Kidney (tissue), 14 donors: ENCODE results near the gene CCNJL. TPM values are rescaled to one million over a fixed set of nuclear protein-coding genes. Genes with fewer than 3 reads are reported as not detected.
"Not testable (repeated sequence)": the region's sequence is repeated elsewhere in the genome, so short reads cannot be mapped to it uniquely, and the experiment has no call there.

Experiments used
- DNase-seq, 5 donors: peaks; one replicate each; pipeline ENCODE4 v3.0.0-alpha.2; 2013 to 2020
- FAIRE-seq: peaks from 2 replicates; lab custom pipeline; 2012; peaks lifted over from hg19 to GRCh38; lab: Jason Lieb, UNC
- H3K27ac ChIP-seq, 2 donors: one replicate each; pipeline ENCODE4 v1.7.0; 2013; ENCODE audit warnings: low read depth in 2 of 2, low read length in 2 of 2, inconsistent platforms in 1 of 2
- H3K27me3 ChIP-seq: one replicate; pipeline ENCODE4 v1.7.1; 2013; ENCODE audit warnings: low read length, inconsistent platforms; ENCODE audit not compliant: control insufficient read depth, insufficient read depth
- H3K36me3 ChIP-seq, 3 donors: one replicate each; pipeline versions ENCODE4 v1.7.0 to v1.7.1; 2013; ENCODE audit warnings: low read length in 3 of 3, control low read depth in 1 of 3, inconsistent platforms in 1 of 3; ENCODE audit not compliant: insufficient read depth in 3 of 3, control insufficient read depth in 2 of 3
- H3K4me1 ChIP-seq, 3 donors: one replicate each; pipeline versions ENCODE4 v1.7.0 to v1.7.1; 2013; ENCODE audit warnings: low read length in 3 of 3, inconsistent platforms in 1 of 3, low read depth in 1 of 3; ENCODE audit not compliant: control insufficient read depth in 2 of 3, insufficient read depth in 2 of 3
- H3K4me3 ChIP-seq, 3 donors: one replicate each; pipeline versions ENCODE4 v1.7.0 to v1.8.1; 2013; ENCODE audit warnings: low read length in 3 of 3, control low read depth in 1 of 3, inconsistent platforms in 1 of 3
- H3K9ac ChIP-seq, 3 donors: one replicate each; pipeline versions ENCODE4 v1.7.0 to v1.7.1; 2013; ENCODE audit warnings: low read length in 3 of 3, control low read depth in 1 of 3, inconsistent platforms in 1 of 3
- H3K9me3 ChIP-seq, 3 donors: one replicate each; pipeline versions ENCODE4 v1.7.0 to v1.7.1; 2013; ENCODE audit warnings: low read length in 3 of 3, control low read depth in 1 of 3, inconsistent platforms in 1 of 3; ENCODE audit not compliant: control insufficient read depth in 2 of 3, insufficient read depth in 1 of 3
- CTCF ChIP-seq: IDR thresholded peaks from 3 replicates; pipeline ENCODE4 v1.5.1; 2012; ENCODE audit warnings: mild to moderate bottlenecking, moderate library complexity, borderline replicate concordance; ENCODE audit not compliant: insufficient read depth; ENCODE audit errors: extremely low read depth
- intact Hi-C: fragments of 100-400 bp; cut with DNase I; formaldehyde crosslinking; loops from one replicate; pipeline ENCODE4 v1.11.1; 2022
- polyA plus RNA-seq: library from polyadenylated mRNA; stranded (reverse); fragments of 350-450 nt; fragmentation: Illumina TruSeq; extraction: RNeasy Lipid Tissue Mini Kit (QIAGEN cat#74804); gene quantifications from one replicate; pipeline ENCODE4 v1.2.3, GENCODE V29; 2014; ENCODE audit warnings: low read depth, low replicate concordance; ENCODE audit not compliant: insufficient read depth
- total RNA-seq: library from RNA; stranded (reverse); fragmentation: NEBNext Ultra II Directional; extraction: Animal tissue kit (Norgen Biotek cat#: 25700); gene quantifications from one replicate; pipeline ENCODE4 v1.2.1, GENCODE V29; 2021
- donor health status: control.
- donor health status: control.
- donor health status: control.
- donor health status: control.
- donor health status: control.
- donor health status: DM: yes; HTN: yes; CAD: no.
- donor health status: Normal renal cell carcinoma (clear cell type).

CCNJL gene
- total and polyA plus RNA-seq, 2 donors from 2014 or later: 1.6 to 3.8 TPM

GRCh38 chr5:160250226-160250625 is 62.1 kb downstream of the CCNJL start:
- FAIRE-seq (no peak), DNase-seq (no peak)
- H3K4me3 ChIP-seq: no peak overlapping the region
- no peaks in the 10 kb centered on the region for H3K4me1 ChIP-seq
- no peak for TF ChIP-seq CTCF
- intact Hi-C loops: no loop called here
- no peak overlapping the region for H3K27ac ChIP-seq
- H3K9ac ChIP-seq: no peak overlapping the region
- no peaks in the 10 kb centered on the region for H3K9me3 ChIP-seq
- no peaks in the 10 kb centered on the region for H3K27me3 ChIP-seq
- H3K36me3 ChIP-seq: peaks cover 0 to 15% (median 2%) of the 10 kb centered on the region in 3 donors

GRCh38 chr5:160249570-160249969 is 62.8 kb downstream of the CCNJL start:
- H3K4me3 ChIP-seq, H3K27ac ChIP-seq, H3K27me3 ChIP-seq, DNase-seq, FAIRE-seq, intact Hi-C loops, H3K4me1 ChIP-seq, H3K9me3 ChIP-seq, H3K9ac ChIP-seq: not testable (repeated sequence)
- H3K36me3 ChIP-seq: peaks cover 0 to 12% (median 2%) of the 10 kb centered on the region in 3 donors

- Histone ChIP-seq H3K4me1 (no peaks in the 10 kb centered on the region), H3K4me3 (no peak overlapping the region), H3K27me3 (no peaks in the 10 kb centered on the region), H3K9me3 (no peaks in the 10 kb centered on the region), H3K27ac (no peak overlapping the region), H3K36me3 (no peaks in the 10 kb centered on the region), H3K9ac (no peak overlapping the region)
- no peak for TF ChIP-seq CTCF
- DNase-seq (no peak), FAIRE-seq (no peak)
- intact Hi-C loops: no loop called here
Observed at GRCh38 chr5:160245506-160246086, 66.8 kb downstream of the CCNJL start.

- TF ChIP-seq CTCF: no peak
- Histone ChIP-seq H3K9me3 (no peaks in the 10 kb centered on the region), H3K9ac (no peak overlapping the region), H3K27ac (no peak overlapping the region), H3K36me3 (no peaks in the 10 kb centered on the region), H3K4me1 (no peaks in the 10 kb centered on the region), H3K4me3 (no peak overlapping the region), H3K27me3 (no peaks in the 10 kb centered on the region)
- FAIRE-seq (no peak), DNase-seq (no peak)
- intact Hi-C loops: no loop called here
Observed at GRCh38 chr5:160242145-160242544, 70.2 kb downstream of the CCNJL start.
